ENCODE measurements around the gene PXMP4.

The PXMP4 gene

GRCh38 chr20:33721391-33722140 is 1.5 kb upstream of the PXMP4 start:
- H3K27ac Mint-ChIP-seq = no peak overlapping the region
- no peaks in the 10 kb centered on the region for H3K36me3 Mint-ChIP-seq (ENCODE audit: low read depth)
- no peak overlapping the region for H3K4me3 Mint-ChIP-seq
- no peak for TF ChIP-seq CTCF (IDR thresholded peaks at IDR 0.05; ENCODE audit: unreplicated experiment in 3 of 3)
- H3K27me3 Mint-ChIP-seq (ENCODE audit: low read depth) = peaks cover 3% of the 10 kb centered on the region
- H3K4me1 Mint-ChIP-seq = no peaks in the 10 kb centered on the region
- H3K9me3 Mint-ChIP-seq = no peaks in the 10 kb centered on the region

- no peak for TF ChIP-seq CTCF (IDR thresholded peaks at IDR 0.05; ENCODE audit: unreplicated experiment in 3 of 3)
- H3K4me1 Mint-ChIP-seq = no peaks in the 10 kb centered on the region
- peak overlapping the region; percentile 76 to 81 (median 79) for H3K4me3 Mint-ChIP-seq
- H3K9me3 Mint-ChIP-seq = no peaks in the 10 kb centered on the region
- H3K36me3 Mint-ChIP-seq (ENCODE audit: low read depth) = no peaks in the 10 kb centered on the region
- H3K27ac Mint-ChIP-seq = no peak overlapping the region
- H3K27me3 Mint-ChIP-seq (ENCODE audit: low read depth) = no peaks in the 10 kb centered on the region
These were observed 677 bp downstream of the PXMP4 start for GRCh38 chr20:33719277-33719988.

GRCh38 chr20:33716498-33716897 is 3.6 kb downstream of the PXMP4 start:
- TF ChIP-seq CTCF (IDR thresholded peaks at IDR 0.05; ENCODE audit: unreplicated experiment in 3 of 3) = no peak
- Mint-ChIP-seq H3K36me3 (ENCODE audit: low read depth) (no peaks in the 10 kb centered on the region), H3K4me3 (no peak overlapping the region), H3K9me3 (no peaks in the 10 kb centered on the region), H3K27ac (no peak overlapping the region), H3K4me1 (no peaks in the 10 kb centered on the region), H3K27me3 (ENCODE audit: low read depth) (no peaks in the 10 kb centered on the region)

GRCh38 chr20:33713865-33714367 is 6.2 kb downstream of the PXMP4 start:
- H3K4me3 Mint-ChIP-seq = no peak overlapping the region
- TF ChIP-seq CTCF (IDR thresholded peaks at IDR 0.05; ENCODE audit: unreplicated experiment in 3 of 3) = no peak
- no peaks in the 10 kb centered on the region for H3K9me3 Mint-ChIP-seq
- H3K27ac Mint-ChIP-seq = no peak overlapping the region
- H3K4me1 Mint-ChIP-seq = no peaks in the 10 kb centered on the region
- no peaks in the 10 kb centered on the region for H3K27me3 Mint-ChIP-seq (ENCODE audit: low read depth)
- no peaks in the 10 kb centered on the region for H3K36me3 Mint-ChIP-seq (ENCODE audit: low read depth)

GRCh38 chr20:33711446-33711738 is 8.7 kb downstream of the PXMP4 start:
- Mint-ChIP-seq H3K9me3 (no peaks in the 10 kb centered on the region), H3K4me1 (no peaks in the 10 kb centered on the region), H3K4me3 (no peak overlapping the region), H3K27ac (no peak overlapping the region), H3K27me3 (ENCODE audit: low read depth) (peaks cover 3% of the 10 kb centered on the region), H3K36me3 (ENCODE audit: low read depth) (no peaks in the 10 kb centered on the region)
- TF ChIP-seq CTCF (IDR thresholded peaks at IDR 0.05; ENCODE audit: unreplicated experiment in 3 of 3) = no peak

Data from nephron (organoid).